Gastrocnemius medialis (tissue), 4 donors: ENCODE data around the gene CAMK4. TPM values are rescaled to one million over a fixed set of nuclear protein-coding genes. Genes with fewer than 3 reads are reported as not detected.

Experiments
- ATAC-seq, 2 donors: fragments of 150-250 bp; one replicate each; pipeline ENCODE4 v1.9.1; 2016
- DNase-seq, 2 donors: peaks; one replicate each; pipeline ENCODE4 v3.0.0-alpha.2; 2019
- H3K27ac ChIP-seq, 4 donors: fragments of 200-600 bp; sonication (generic); 1 replicate in 1 of 4; 2 replicates in 3 of 4; pipeline ENCODE4 v1.5.1; 2016 to 2018; ENCODE audit warnings: mild to moderate bottlenecking in 2 of 4, moderate library complexity in 1 of 4
- H3K27me3 ChIP-seq, 3 donors: fragments of 200-600 bp; sonication (generic) in 2 of 3; 1 replicate in 1 of 3; 2 replicates in 2 of 3; pipeline versions ENCODE4 v1.5.1 to v1.6.0; 2016 to 2019; ENCODE audit warnings: mild to moderate bottlenecking in 1 of 3, moderate library complexity in 1 of 3
- H3K36me3 ChIP-seq, 2 donors: fragments of 200-600 bp; sonication (generic) in 1 of 2; one replicate each; pipeline ENCODE4 v1.5.1; 2017 to 2018
- H3K4me1 ChIP-seq, 2 donors: fragments of 200-600 bp; sonication (generic) in 1 of 2; one replicate each; pipeline ENCODE4 v1.5.1; 2016 to 2017; ENCODE audit warnings: mild to moderate bottlenecking in 2 of 2
- H3K4me3 ChIP-seq, 4 donors: fragments of 200-600 bp; sonication (generic) in 3 of 4; 1 replicate in 1 of 4; 2 replicates in 3 of 4; pipeline ENCODE4 v1.5.1; 2016 to 2019; ENCODE audit warnings: mild to moderate bottlenecking in 2 of 4
- H3K9me3 ChIP-seq, 3 donors: fragments of 200-600 bp; sonication (generic) in 2 of 3; 1 replicate in 1 of 3; 2 replicates in 2 of 3; pipeline ENCODE4 v1.5.1; 2016 to 2019
- CTCF ChIP-seq, 5 experiments: fragments of 450-650 bp in 3 of 5; fragments of 200-600 bp in 2 of 5; sonication (generic) in 2 of 5; IDR thresholded peaks in 4 of 5; conservative IDR thresholded peaks in 1 of 5; 1 replicate in 4 of 5; 2 replicates in 1 of 5; pipeline ENCODE4 v1.5.1; 2016 to 2019; ENCODE audit warnings: antibody characterized with exemption in 5 of 5, mild to moderate bottlenecking in 3 of 5, moderate library complexity in 3 of 5
- POLR2A ChIP-seq, 2 donors: fragments of 450-650 bp; IDR thresholded peaks; one replicate each; pipeline ENCODE4 v1.6.1; 2017; ENCODE audit warnings: antibody characterized with exemption in 2 of 2, mild to moderate bottlenecking in 2 of 2, moderate library complexity in 2 of 2
- in situ Hi-C, 4 donors: fragments of 200-750 bp; cut with MboI; loops; one replicate each; pipeline versions ENCODE4 v1.15.0 to v1.8.0; 2017; ENCODE audit warnings: low sequenced_read_pairs in 4 of 4
- intact Hi-C: fragments of 100-400 bp; cut with DNase I; formaldehyde crosslinking; loops from one replicate; pipeline ENCODE4 v1.15.1; 2023; ENCODE audit warnings: low total_unique reads
- total RNA-seq, 4 donors: library from RNA; depleted of rRNA; stranded (reverse); fragments of >200 nt; gene quantifications; one replicate each; pipeline versions ENCODE4 v1.1.0 to v1.2.3, GENCODE V29; 2016

CAMK4 gene
- total RNA-seq, 4 donors from 2014 or later: 0.27 to 1.0 (median 0.72) TPM

GRCh38 chr5:111242606-111243005, 18.4 kb downstream of the CAMK4 start:
- DNase-seq (no peak), ATAC-seq (no peak)
- H3K4me1 ChIP-seq: no peaks in the 10 kb centered on the region
- no peak overlapping the region for H3K4me3 ChIP-seq
- H3K27me3 ChIP-seq: no peaks in the 10 kb centered on the region
- H3K9me3 ChIP-seq: no peaks in the 10 kb centered on the region
- intact Hi-C loops (no loop called here), in situ Hi-C loops (no loop called here)
- H3K36me3 ChIP-seq: no peaks in the 10 kb centered on the region
- no peak overlapping the region for H3K27ac ChIP-seq
- TF ChIP-seq POLR2A (IDR thresholded peaks at IDR 0.05): no peak

GRCh38 chr5:111243318-111243717, 19.1 kb downstream of the CAMK4 start:
- Histone ChIP-seq H3K4me3 (no peak overlapping the region), H3K27me3 (no peaks in the 10 kb centered on the region), H3K4me1 (no peaks in the 10 kb centered on the region), H3K36me3 (no peaks in the 10 kb centered on the region), H3K27ac (no peak overlapping the region), H3K9me3 (no peaks in the 10 kb centered on the region)
- DNase-seq: no peak
- no peak for ATAC-seq
- intact Hi-C loops: no loop called here
- TF ChIP-seq POLR2A (IDR thresholded peaks at IDR 0.05) (no peak), CTCF (IDR thresholded peaks at IDR 0.05 in 4 of 5, conservative IDR thresholded peaks at IDR 0.05 in 1 of 5) (no peak)
- in situ Hi-C loops: no loop called here

- in situ Hi-C loops: no loop called here
These were observed 21.5 kb downstream of the CAMK4 start for GRCh38 chr5:111245654-111246053.

GRCh38 chr5:111246459-111246858, 22.3 kb downstream of the CAMK4 start:
- H3K27ac ChIP-seq: no peak overlapping the region
- no peak overlapping the region for H3K4me3 ChIP-seq
- DNase-seq: no peak
- H3K4me1 ChIP-seq: no peaks in the 10 kb centered on the region
- no peak for ATAC-seq
- in situ Hi-C loops (no loop called here), intact Hi-C loops (no loop called here)
- H3K27me3 ChIP-seq: no peaks in the 10 kb centered on the region
- H3K9me3 ChIP-seq: no peaks in the 10 kb centered on the region
- H3K36me3 ChIP-seq: no peaks in the 10 kb centered on the region
- TF ChIP-seq CTCF (IDR thresholded peaks at IDR 0.05 in 4 of 5, conservative IDR thresholded peaks at IDR 0.05 in 1 of 5) (no peak), POLR2A (IDR thresholded peaks at IDR 0.05) (no peak)

More at GRCh38 chr5:111245654-111246053, 21.5 kb downstream of the CAMK4 start:
- ATAC-seq (no peak), DNase-seq (no peak)
- Histone ChIP-seq H3K27me3 (no peaks in the 10 kb centered on the region), H3K27ac (no peak overlapping the region), H3K9me3 (no peaks in the 10 kb centered on the region), H3K36me3 (no peaks in the 10 kb centered on the region), H3K4me3 (no peak overlapping the region), H3K4me1 (no peaks in the 10 kb centered on the region)
- TF ChIP-seq CTCF (IDR thresholded peaks at IDR 0.05 in 4 of 5, conservative IDR thresholded peaks at IDR 0.05 in 1 of 5): no peak
- no peak for TF ChIP-seq POLR2A (IDR thresholded peaks at IDR 0.05)
- intact Hi-C loops: no loop called here

GRCh38 chr5:111248571-111248970, 24.4 kb downstream of the CAMK4 start:
- no peaks in the 10 kb centered on the region for H3K9me3 ChIP-seq
- ATAC-seq: no peak
- H3K27ac ChIP-seq: no peak overlapping the region
- no peak for TF ChIP-seq CTCF (IDR thresholded peaks at IDR 0.05 in 4 of 5, conservative IDR thresholded peaks at IDR 0.05 in 1 of 5)
- TF ChIP-seq POLR2A (IDR thresholded peaks at IDR 0.05): no peak
- no peaks in the 10 kb centered on the region for H3K27me3 ChIP-seq
- in situ Hi-C loops: no loop called here
- DNase-seq: no peak
- H3K4me1 ChIP-seq: no peaks in the 10 kb centered on the region
- H3K4me3 ChIP-seq: no peak overlapping the region
- no peaks in the 10 kb centered on the region for H3K36me3 ChIP-seq
- intact Hi-C loops: no loop called here
